Measurements from ENCODE around the gene C6orf52. TPM values are rescaled to one million over a fixed set of nuclear protein-coding genes. Genes with fewer than 3 reads are reported as not detected.

Gene C6orf52
- total and polyA plus RNA-seq, 2 of the 13 experiments (the other 11 are each of a cell fraction or from before 2014, with no cell fraction given) = 0.50 to 0.53 TPM

- no peak overlapping the region for H3K9ac ChIP-seq (ENCODE audit: insufficient read depth, low read depth, low read length)
- POLR2A ChIA-PET = no interaction called here
- ATAC-seq (0 out of 3 replicates have a peak, but pooled peaks have one; percentile 24), FAIRE-seq (no peak), DNase-seq (ENCODE audit: low spot score) (no peak)
- no peak overlapping the region for H3K4me3 ChIP-seq (replicated peaks in 1 of 3; ENCODE audit: insufficient read depth in 1 of 3, low read depth in 2 of 3, low read length in 3 of 3)
- TF ChIP-seq ZNF749 (CRISPR knock-in tag; IDR thresholded peaks at IDR 0.05; ENCODE audit: borderline replicate concordance) (no peak), FOSL2 (CRISPR knock-in tag; IDR thresholded peaks at IDR 0.05) (no peak), ZNF18 (CRISPR knock-in tag; IDR thresholded peaks at IDR 0.05; ENCODE audit: insufficient replicate concordance) (no peak), FOXM1 (CRISPR knock-in tag; IDR thresholded peaks at IDR 0.05) (no peak), PAX8 (CRISPR knock-in tag; IDR thresholded peaks at IDR 0.05; ENCODE audit: borderline replicate concordance) (no peak), ZNF570 (CRISPR knock-in tag; IDR thresholded peaks at IDR 0.05; ENCODE audit: borderline replicate concordance) (no peak), ZNF564 (CRISPR knock-in tag; IDR thresholded peaks at IDR 0.05) (no peak), ZNF547 (CRISPR knock-in tag; IDR thresholded peaks at IDR 0.05) (no peak)
- TF ChIP-seq, protein P1, sequence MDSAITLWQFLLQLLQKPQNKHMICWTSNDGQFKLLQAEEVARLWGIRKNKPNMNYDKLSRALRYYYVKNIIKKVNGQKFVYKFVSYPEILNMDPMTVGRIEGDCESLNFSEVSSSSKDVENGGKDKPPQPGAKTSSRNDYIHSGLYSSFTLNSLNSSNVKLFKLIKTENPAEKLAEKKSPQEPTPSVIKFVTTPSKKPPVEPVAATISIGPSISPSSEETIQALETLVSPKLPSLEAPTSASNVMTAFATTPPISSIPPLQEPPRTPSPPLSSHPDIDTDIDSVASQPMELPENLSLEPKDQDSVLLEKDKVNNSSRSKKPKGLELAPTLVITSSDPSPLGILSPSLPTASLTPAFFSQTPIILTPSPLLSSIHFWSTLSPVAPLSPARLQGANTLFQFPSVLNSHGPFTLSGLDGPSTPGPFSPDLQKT (CRISPR knock-in tag; IDR thresholded peaks at IDR 0.05; ENCODE audit: borderline replicate concordance) = no peak
- intact Hi-C loops (cut with micrococcal nuclease; ENCODE audit: unreplicated experiment) (no loop called here), in situ Hi-C loops (cut with HindIII; ENCODE audit: extremely low pct_ligation_motif_present, low pct_unique_long_range_greater_than_20kb) (no loop called here)
- no peak overlapping the region for H2AFZ ChIP-seq (ENCODE audit: low read length)
- no peaks in the 10 kb centered on the region for H3K4me1 ChIP-seq (ENCODE audit: insufficient read depth, low read length)
- H3K4me2 ChIP-seq (ENCODE audit: low read depth, low read length) = no peak overlapping the region
- H3K27ac ChIP-seq (ENCODE audit: extremely low read length, insufficient read depth, low read length) = no peak overlapping the region
- H3K36me3 ChIP-seq (replicated peaks in 1 of 2; ENCODE audit: control insufficient read depth in 1 of 2, insufficient read depth in 2 of 2, low read length in 2 of 2) = no peaks in the 10 kb centered on the region
- no TSS peak for BruUV-seq (replicated peaks)
- CTCF ChIA-PET (ENCODE audit: low intra/inter-chr PET ratio, low total read pairs) = no interaction called here
- peaks cover 8% of the 10 kb centered on the region for H3K9me3 ChIP-seq (ENCODE audit: low read length)
- H4K20me1 ChIP-seq (ENCODE audit: insufficient read depth, low read length) = no peaks in the 10 kb centered on the region
- peaks cover 2 to 16% of the 10 kb centered on the region in 2 experiments; a peak in 3 of 5 replicates for H3K27me3 ChIP-seq (ENCODE audit: control insufficient read depth in 1 of 2, insufficient read depth in 2 of 2, low read length in 2 of 2)
- no peaks in the 10 kb centered on the region for H3K79me2 ChIP-seq (ENCODE audit: insufficient read depth, low read length)
- 70% methylated on average over 8 of the region's 8 CpGs for WGBS (ENCODE audit: low lambda C conversion rate)
Measured at GRCh38 chr6:10640412-10640811, 54.0 kb downstream of the C6orf52 start.
